K562 (cell line): ENCODE results near the gene WDR45B. TPM values are rescaled to one million over a fixed set of nuclear protein-coding genes. Genes with fewer than 3 reads are reported as not detected.

Source experiments
- ELF1 ChIP-seq: fragments of 200-800 bp; sonication (Bioruptor generic); IDR thresholded peaks from 2 replicates; pipeline ENCODE4 v1.6.1; 2016; ENCODE audit warnings: missing genetic modification characterization, missing compliant biosample characterization
- HLTF ChIP-seq: fragments of 450-650 bp; IDR thresholded peaks from 2 replicates; pipeline ENCODE4 v1.6.1; 2016
- MAFG ChIP-seq: fragments of 450-650 bp; conservative IDR thresholded peaks from 2 replicates; pipeline ENCODE4 v1.6.1; 2016; ENCODE audit warnings: missing genetic modification characterization, missing compliant biosample characterization
- MBD1 ChIP-seq: fragments of 250-450 bp; sonication (Bioruptor Pico); IDR thresholded peaks from 2 replicates; pipeline ENCODE4 v1.8.0; 2022; ENCODE audit warnings: inconsistent platforms
- PHF20 ChIP-seq: fragments of 450-650 bp; IDR thresholded peaks from 2 replicates; pipeline ENCODE4 v1.6.1; 2018; ENCODE audit not compliant: partially characterized antibody
- SMARCA4 ChIP-seq: fragments of 450-650 bp; IDR thresholded peaks from 2 replicates; pipeline ENCODE4 v1.6.1; 2016
- SMARCC2 ChIP-seq: fragments of 450-650 bp; IDR thresholded peaks from 2 replicates; pipeline ENCODE4 v1.6.1; 2017; ENCODE audit warnings: antibody characterized with exemption, moderate library complexity, mild to moderate bottlenecking, low read depth
- TFE3 ChIP-seq: fragments of 450-650 bp; formaldehyde crosslinking; IDR thresholded peaks from 2 replicates; pipeline ENCODE4 v1.4.0; 2020; ENCODE audit warnings: mild to moderate bottlenecking, mixed read lengths
- YY1 ChIP-seq, 3 experiments: IDR thresholded peaks; 2 replicates each; pipeline ENCODE4 v1.6.1; 2011; ENCODE audit warnings: low read length in 2 of 3, mild to moderate bottlenecking in 2 of 3, moderate library complexity in 2 of 3, borderline replicate concordance in 1 of 3, control low read depth in 1 of 3, low read depth in 1 of 3; ENCODE audit not compliant: insufficient read depth in 3 of 3, insufficient replicate concordance in 2 of 3, control insufficient read depth in 1 of 3, insufficient read length in 1 of 3; ENCODE audit errors: extremely low read depth in 1 of 3
- ZBED1 ChIP-seq: IDR thresholded peaks from 2 replicates; pipeline ENCODE4 v1.6.1; 2014
- ZBTB40 ChIP-seq, 2 experiments: fragments of 450-650 bp in 1 of 2; sonication (generic) in 1 of 2; formaldehyde crosslinking in 1 of 2; IDR thresholded peaks; 2 replicates each; pipeline versions ENCODE4 v1.7.1 to v1.9.0; 2016 to 2022; ENCODE audit warnings: inconsistent platforms in 1 of 2, mild to moderate bottlenecking in 1 of 2, missing genetic modification reagents in 1 of 2
- polyA plus RNA-seq, 8 experiments: library from polyadenylated mRNA; depleted of rRNA in 4 of 8; stranded (reverse) in 5 of 8; unstranded in 3 of 8; fragments of >200 nt; fragmentation: Nextera tagmentation in 2 of 8; fragmentation: Illumina TruSeq in 1 of 8; extraction: Ambion mirVana in 2 of 8; extraction: Trizol in 1 of 8; gene quantifications; 2 replicates each; pipeline versions ENCODE4 v1.2.1 to v1.2.3, GENCODE V29; 2011 to 2014; ENCODE audit warnings: inconsistent platforms in 1 of 8, missing spikeins in 1 of 8
- total RNA-seq, 7 experiments: library from RNA; depleted of rRNA in 6 of 7; stranded (reverse); fragments of >200 nt in 6 of 7; fragmentation: Illumina TruSeq in 2 of 7; extraction: Trizol in 2 of 7; gene quantifications; 2 replicates each; pipeline versions ENCODE4 v1.2.1 to v1.2.3, GENCODE V29; 2011 to 2021; ENCODE audit warnings: low replicate concordance in 1 of 7

The WDR45B gene
- total and polyA plus RNA-seq, 9 of the 15 experiments (the other 6 are each of a cell fraction or from before 2014, with no cell fraction given): 0.72 to 74.4 (median 35.9) TPM

GRCh38 chr17:82586576-82587233, 61.5 kb downstream of the WDR45B start (continued):
- no peak for TF ChIP-seq ZBTB40 (IDR thresholded peaks at IDR 0.05)
- TF ChIP-seq ZBTB40 (CRISPR knock-in tag; IDR thresholded peaks at IDR 0.05): no peak
- no peak for TF ChIP-seq TFE3 (CRISPR knock-in tag)
- no peak for TF ChIP-seq HLTF
- TF ChIP-seq SMARCA4: no peak
- no peak for TF ChIP-seq ELF1 (tag)
- no peak for TF ChIP-seq MAFG (tag)
- TF ChIP-seq ZBED1: no peak
- TF ChIP-seq YY1 (IDR thresholded peaks at IDR 0.05; ENCODE audit: borderline replicate concordance in 1 of 3, control insufficient read depth in 1 of 3, extremely low read depth in 1 of 3, insufficient read depth in 3 of 3, insufficient read length in 1 of 3, insufficient replicate concordance in 2 of 3, low read depth in 1 of 3, low read length in 2 of 3): no peak
- TF ChIP-seq MBD1 (CRISPR knock-in tag): no peak
- no peak for TF ChIP-seq SMARCC2
- no peak for TF ChIP-seq PHF20
